ENCODE data around the gene CIT.
A peak's percentile ranks its signal among the peaks of the same experiment; 100 is the strongest.
"Not testable (repeated sequence)": the region's sequence is repeated elsewhere in the genome, so short reads cannot be mapped to it uniquely, and the experiment has no call there.

CIT gene, protein sequence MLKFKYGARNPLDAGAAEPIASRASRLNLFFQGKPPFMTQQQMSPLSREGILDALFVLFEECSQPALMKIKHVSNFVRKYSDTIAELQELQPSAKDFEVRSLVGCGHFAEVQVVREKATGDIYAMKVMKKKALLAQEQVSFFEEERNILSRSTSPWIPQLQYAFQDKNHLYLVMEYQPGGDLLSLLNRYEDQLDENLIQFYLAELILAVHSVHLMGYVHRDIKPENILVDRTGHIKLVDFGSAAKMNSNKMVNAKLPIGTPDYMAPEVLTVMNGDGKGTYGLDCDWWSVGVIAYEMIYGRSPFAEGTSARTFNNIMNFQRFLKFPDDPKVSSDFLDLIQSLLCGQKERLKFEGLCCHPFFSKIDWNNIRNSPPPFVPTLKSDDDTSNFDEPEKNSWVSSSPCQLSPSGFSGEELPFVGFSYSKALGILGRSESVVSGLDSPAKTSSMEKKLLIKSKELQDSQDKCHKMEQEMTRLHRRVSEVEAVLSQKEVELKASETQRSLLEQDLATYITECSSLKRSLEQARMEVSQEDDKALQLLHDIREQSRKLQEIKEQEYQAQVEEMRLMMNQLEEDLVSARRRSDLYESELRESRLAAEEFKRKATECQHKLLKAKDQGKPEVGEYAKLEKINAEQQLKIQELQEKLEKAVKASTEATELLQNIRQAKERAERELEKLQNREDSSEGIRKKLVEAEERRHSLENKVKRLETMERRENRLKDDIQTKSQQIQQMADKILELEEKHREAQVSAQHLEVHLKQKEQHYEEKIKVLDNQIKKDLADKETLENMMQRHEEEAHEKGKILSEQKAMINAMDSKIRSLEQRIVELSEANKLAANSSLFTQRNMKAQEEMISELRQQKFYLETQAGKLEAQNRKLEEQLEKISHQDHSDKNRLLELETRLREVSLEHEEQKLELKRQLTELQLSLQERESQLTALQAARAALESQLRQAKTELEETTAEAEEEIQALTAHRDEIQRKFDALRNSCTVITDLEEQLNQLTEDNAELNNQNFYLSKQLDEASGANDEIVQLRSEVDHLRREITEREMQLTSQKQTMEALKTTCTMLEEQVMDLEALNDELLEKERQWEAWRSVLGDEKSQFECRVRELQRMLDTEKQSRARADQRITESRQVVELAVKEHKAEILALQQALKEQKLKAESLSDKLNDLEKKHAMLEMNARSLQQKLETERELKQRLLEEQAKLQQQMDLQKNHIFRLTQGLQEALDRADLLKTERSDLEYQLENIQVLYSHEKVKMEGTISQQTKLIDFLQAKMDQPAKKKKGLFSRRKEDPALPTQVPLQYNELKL (N-terminal part only)

DNA sequence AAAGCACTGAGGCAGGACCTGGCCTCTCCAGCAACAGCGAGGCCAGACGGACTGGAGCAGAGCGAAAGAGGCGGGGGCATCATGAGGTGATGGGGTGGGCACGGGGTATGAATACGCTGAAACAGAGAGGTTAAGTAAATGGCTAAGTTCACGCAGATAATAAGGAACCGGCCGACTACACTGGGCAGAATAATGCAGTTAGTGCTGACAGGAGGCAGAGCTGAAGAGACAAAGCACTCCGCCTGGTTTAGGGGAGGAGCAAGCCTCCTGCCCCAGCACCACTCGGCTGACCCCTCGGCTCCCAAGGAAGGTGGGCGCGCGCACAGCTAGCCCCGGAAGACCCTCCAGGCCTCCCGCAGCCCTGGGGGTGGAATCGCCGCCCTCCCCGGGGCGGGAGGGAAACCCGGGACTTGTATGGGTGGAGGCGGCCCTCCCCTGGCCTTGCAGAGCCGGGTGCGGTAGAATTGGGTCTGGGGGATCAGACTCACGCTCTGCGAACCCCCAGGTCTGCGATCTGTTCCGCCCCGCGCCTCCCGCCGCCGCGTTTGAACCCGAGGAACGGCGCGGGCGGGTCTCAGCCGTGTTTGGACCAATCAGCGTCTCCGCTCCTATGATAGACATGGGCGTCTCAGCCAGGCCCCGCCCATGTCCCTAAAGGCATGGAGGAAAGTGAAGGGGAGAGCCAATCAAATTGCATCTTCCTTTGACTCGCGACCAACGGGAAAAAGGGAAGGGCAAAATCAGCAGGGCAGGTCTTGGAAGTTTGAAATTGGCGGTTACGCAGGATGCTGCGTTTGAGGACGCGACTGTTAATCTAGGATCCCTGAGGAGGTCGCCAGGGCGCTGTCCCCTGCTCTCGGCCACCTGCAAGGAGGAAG lies at the start of gene CIT:
Gene CIT, minus strand, starts transcription at position 560 of the 878 bp plus-strand sequence. CDS start 1,152 bp downstream, outside the sequence.
- peak within 1 kb of the TSS in 15 of 21 experiments; percentile 11 to 80 (median 50) for H3K27ac ChIP-seq

DNA sequence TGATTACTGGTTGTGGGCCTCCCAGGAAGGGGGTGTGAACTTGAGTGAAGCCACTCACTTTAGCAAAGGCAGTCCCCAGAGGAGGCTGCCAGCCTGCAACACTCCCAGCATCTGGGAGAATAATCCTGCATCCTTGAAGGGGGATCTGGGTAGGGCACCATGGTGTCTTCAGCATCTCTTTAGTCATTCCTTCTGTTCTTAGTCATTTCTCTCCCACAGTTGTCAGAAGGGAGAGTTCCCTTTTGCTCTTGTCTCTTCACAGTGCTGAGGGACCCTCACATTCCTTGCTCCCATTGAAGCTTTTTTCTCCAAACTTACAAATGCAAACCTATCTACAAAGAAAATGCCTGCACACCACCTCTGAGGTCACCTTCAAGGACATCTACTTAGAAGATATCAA lies 48.1 kb upstream of the CIT start:
- Histone ChIP-seq H3K4me3 (no peak overlapping the region), H3K27ac (no peak overlapping the region)

More for the DNA sequence above, at the start of gene CIT:
- peak within 1 kb of the TSS; percentile 72 to 99 (median 84) for H3K4me3 ChIP-seq

DNA sequence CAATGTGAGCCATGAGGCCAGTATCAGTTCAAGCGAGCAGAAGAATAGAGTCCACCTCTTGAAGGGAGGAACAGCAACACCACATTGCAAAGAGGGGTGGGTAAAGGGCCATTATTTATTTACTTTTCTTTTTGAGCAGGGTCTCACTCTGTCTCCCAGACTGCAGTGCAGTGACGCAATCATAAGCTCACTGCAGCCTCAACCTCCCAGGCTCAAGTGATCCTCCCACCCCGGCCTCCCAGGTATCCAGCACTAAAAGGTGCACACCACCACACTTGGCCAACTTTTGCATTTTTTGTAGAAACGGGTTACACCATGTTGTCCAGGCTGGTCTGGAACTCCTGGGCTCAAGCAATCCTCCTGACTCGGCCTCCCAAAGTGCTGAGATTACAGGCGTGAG lies 42.9 kb upstream of the CIT start:
- no peak overlapping the region for H3K4me3 ChIP-seq
- H3K27ac ChIP-seq: no peak overlapping the region

DNA sequence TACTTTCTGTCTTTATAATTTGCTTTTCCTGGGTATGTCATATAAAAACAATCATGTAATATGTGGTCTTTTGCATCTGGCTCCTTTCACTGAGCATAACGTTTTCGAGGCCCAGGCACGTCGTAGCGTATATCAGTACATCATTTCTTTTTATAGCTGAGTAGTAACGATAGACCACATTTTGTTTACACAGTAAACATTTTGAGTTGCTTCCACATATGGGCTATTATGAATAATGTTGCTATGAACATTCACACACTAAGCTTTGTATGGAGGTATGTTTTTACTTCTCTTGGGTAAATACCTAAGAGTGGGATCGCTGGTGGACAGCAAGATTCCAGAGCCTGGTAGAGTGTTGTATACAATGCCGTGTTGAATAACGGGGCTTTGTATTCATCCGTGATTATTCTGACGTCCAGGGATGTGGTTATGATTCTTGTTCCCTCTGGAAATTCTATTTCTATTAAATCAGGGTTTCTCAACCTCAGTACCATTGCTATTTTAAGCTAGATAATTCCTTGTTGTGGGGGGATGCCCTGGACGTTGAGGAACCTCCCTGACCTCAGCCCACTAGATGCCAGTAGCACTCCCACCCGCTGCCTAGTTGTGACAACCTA lies 38.9 kb upstream of the CIT start:
- no peak overlapping the region for H3K4me3 ChIP-seq
- H3K27ac ChIP-seq: no peak overlapping the region

DNA sequence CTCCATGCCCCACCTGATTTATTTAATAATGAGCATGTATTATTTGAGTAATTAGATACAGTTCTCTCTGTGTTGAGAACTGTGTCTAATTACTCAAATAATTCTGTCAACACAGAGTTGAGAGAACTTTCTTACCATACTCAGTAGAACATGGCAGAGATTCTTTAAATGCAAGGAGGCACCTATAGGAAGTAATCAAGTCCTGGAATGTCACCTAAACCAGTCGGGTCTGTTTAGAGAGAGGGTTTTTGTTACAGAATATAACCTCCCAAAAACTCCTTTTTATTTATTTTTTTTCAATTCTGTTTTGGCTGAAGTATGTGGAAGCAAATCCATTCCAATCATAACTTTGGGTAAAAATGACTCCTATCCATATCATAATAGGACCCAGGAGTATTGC lies 37.5 kb upstream of the CIT start:
- no peak overlapping the region for H3K27ac ChIP-seq
- H3K4me3 ChIP-seq: no peak overlapping the region

DNA sequence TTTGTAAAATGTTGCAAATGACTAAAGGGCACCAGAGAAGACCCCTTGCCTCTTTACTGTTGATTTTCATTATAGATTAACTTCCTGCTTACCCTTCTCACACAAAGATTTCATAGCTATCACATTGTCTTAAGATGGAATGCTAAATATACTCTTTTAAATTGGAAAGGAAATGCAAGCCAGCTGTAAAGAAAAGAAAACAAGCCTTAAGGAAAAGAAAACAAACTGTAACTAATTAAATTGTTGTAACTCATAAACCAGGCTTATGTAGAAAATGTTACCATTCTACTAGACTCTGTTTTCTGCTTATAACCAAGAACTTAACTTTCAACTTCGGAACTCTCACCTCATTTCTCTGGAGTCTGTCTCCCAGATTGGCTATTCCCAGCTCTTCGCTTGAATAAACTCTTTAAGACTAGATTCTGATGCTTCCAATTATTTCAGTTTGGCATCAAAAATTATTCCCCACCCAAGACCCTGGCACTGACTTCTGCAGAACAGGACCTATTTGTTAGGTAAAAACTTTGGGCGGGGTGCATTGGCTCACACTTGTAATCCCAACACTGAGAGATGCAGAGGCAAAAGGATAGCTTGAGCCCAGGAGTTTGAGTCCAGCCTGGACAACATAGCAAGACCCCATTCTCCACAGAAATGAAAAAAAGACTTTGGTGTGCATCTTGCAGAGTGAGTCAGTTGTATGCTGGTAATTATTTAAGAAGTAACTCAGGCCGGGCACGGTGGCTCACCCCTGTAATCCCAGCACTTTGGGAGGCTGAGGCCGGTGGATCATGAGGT lies 36.6 kb upstream of the CIT start:
- no peak overlapping the region for H3K4me3 ChIP-seq
- no peak overlapping the region for H3K27ac ChIP-seq

DNA sequence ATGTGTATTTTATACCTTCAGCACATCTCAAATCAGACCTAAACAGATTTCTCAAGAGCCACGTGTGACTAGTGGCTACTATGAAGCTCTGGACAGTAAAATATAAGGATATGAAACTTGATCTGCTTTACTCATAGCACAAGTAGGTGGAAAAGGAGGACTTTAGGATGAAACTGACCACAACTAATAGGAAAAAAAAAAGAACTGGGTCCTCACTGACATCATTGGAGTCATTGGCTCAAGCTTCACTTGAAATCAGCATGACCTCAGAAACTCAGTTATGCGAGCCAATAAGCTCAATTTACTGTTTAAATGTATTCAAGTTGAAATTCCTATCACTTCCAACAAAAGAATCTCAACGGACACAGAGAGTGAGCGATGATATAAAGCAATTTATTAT lies 34.1 kb upstream of the CIT start:
- no peak overlapping the region for H3K27ac ChIP-seq
- no peak overlapping the region for H3K4me3 ChIP-seq

DNA sequence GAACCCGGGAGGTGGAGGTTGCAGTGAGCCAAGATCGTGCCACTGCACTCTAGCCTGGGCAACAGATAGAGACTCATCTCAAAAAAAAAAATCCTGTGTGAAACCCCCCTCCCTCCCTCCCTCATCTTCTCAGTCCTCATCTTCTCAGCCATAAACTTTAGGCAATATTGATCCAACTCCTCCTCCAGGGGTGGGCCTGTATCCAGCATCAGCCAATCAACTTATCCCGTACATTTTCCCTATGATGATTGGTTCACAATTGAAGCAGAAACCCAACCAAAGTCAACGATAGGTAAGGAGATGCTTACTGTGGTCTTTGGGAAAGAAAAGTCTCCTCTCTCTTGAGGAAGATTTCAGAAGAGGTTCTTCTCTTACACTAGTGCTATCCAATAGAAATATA lies 33.5 kb upstream of the CIT start:
- no peak overlapping the region for H3K4me3 ChIP-seq

DNA sequence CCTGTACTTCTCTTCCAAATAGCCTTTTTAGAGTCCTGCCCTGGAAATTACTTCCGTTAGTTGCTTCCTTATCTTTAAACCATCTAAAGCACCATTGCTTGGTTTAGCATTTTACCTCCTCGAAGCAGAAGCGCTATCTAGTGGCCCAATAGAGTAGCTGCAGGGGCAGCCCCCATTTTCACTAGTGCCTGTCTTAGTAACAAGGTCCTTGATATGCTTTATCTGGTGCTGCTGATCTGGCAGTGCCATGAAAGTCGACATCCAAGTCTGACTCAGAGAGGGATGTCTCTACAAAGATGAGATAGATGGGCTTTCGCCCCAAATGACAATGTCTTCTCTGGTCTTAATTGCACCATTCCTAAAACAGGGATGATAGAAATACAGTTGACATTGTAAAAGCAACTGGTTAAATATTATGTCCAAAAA lies 25.0 kb upstream of the CIT start:
- Histone ChIP-seq H3K27ac (no peak overlapping the region), H3K4me3 (no peak overlapping the region)

More for the DNA sequence above, 33.5 kb upstream of the CIT start:
- H3K27ac ChIP-seq: no peak overlapping the region

DNA sequence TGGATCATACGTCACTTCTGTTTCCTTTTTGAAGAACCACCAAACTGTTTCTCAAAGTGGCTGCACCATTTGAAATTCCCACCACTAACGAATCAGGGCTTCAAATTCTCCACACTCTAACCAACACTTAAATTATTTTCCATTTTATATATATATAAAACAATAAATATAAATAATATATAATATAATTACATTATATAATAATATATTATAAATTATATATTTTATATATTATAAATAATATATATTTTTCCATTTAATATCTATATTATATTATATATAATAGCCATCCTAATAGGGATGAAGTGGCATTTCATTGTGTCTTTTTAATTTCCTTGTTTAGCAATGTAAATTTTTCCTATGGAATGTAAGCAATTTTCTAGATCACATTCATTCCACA lies 24.6 kb upstream of the CIT start:
- no peak overlapping the region for H3K27ac ChIP-seq
- no peak overlapping the region for H3K4me3 ChIP-seq

DNA sequence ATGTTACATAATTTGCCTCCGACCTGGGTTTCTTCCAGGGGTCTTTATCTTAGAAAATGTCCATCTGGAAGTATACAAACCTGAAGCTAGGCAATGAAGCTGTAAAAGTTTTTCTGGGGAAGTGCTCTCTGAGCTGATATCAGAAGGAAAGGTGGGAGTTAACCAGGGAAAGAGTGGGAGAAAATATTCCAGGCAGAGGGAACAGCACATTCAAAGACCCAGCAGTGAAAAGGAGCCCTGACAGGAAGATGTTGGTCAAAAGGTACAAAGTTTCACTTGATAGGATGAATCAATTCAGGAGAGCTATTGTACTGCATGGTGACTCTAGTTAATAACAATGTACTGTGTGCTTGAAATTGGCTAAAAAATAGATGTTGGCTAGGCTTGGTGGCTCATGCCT lies 17.8 kb upstream of the CIT start:
- Histone ChIP-seq H3K4me3 (no peak overlapping the region), H3K27ac (no peak overlapping the region)

DNA sequence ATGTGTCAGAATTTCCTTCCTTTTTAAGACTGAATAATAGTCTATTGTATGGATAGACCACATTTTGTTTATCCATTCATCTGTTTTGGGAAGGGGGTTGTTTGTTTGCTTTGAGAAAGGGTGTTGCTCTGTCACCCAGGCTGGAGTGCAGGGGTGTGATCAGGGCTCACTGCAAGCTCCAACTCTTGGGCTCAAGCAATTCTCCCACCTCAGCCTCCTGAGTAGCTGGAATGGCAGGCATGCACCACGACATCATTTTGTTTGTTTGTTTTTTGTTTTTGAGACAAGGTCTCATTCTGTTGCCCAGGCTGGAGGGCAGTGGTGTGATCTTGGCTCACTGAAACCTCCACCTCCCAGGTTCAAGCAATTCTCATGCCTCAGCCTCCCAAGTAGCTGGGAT lies 15.5 kb upstream of the CIT start:
- H3K27ac ChIP-seq, H3K4me3 ChIP-seq: not testable (repeated sequence)

DNA sequence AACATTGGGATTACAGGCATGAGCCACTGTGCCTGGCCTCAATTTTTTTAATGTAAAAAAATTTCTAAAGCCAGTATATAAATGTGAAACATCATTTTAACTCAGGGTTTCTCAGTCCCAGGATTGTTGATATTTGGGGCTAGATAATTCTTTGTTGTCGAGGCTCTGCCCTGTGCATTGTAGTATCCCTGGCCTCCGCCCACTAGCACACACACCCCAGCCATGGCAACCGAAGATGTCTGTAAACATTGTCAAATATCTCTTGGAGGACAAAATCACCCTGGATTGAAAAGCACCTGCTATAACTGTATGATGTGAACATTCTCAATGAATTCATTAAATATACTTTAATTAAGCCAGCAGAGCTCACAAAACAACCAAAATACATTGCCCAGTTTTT lies 8.4 kb upstream of the CIT start:
- Histone ChIP-seq H3K4me3 (no peak overlapping the region), H3K27ac (no peak overlapping the region)

DNA sequence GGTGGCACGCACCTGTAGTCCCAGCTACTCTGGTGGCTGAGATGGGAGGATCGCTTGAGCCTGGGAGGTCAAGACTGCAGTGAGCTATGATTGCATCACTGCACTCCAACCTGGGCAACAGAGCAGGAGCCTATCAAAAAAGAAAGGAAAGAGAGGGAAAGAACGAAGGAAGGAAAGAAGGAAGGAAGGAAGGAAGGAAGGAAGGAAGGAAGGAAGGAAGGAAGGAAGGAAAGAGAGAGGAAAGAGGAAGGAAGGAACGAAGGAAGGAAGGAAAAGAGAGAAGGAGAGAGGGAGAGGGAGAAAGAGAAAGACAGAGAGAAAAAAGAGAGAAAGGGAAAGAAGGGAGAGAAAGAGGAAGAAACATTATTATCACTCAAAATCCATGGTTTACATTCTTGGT lies 6.7 kb upstream of the CIT start:
- H3K27ac ChIP-seq, H3K4me3 ChIP-seq: not testable (repeated sequence)

DNA sequence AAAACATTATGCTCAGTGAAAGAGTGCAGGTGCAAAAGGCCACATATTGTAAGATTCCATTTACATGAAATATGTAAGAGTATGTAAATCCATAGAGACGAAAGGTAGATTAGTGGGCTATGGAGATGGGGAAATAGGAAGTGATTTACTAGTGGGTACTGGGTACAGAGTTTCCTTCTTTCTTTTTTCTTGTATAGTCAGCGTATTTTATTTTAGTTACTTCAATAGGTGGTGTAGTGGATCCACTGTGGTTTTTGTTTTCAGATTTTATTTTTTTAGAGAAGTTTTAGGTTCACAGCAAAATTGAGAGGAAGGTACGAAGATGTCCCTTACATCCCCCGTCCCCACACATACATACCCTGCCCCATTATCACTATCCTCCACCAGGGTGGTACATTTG lies 6.1 kb upstream of the CIT start:
- no peak overlapping the region for H3K27ac ChIP-seq
- H3K4me3 ChIP-seq: no peak overlapping the region

DNA sequence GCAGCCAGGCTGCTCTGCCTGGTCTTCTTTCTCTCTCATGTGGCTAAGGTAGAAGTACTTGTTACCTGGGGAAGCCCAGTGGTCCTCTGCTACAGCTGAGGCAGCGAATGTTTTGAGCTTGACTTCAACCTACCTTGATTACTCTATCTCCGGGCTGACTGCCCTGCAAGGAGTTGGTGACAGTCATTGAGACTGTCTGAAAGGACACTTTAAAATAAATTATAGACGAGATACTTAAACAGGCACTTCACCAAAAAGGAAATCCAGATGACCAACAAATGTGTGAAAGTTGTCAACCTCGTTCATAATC lies 474 bp upstream of the CIT start:
- Histone ChIP-seq H3K4me3 (peak overlapping the region; percentile 72 to 99 (median 84)), H3K27ac (peak overlapping the region in 2 of 21 experiments; percentile 55 to 63)

DNA sequence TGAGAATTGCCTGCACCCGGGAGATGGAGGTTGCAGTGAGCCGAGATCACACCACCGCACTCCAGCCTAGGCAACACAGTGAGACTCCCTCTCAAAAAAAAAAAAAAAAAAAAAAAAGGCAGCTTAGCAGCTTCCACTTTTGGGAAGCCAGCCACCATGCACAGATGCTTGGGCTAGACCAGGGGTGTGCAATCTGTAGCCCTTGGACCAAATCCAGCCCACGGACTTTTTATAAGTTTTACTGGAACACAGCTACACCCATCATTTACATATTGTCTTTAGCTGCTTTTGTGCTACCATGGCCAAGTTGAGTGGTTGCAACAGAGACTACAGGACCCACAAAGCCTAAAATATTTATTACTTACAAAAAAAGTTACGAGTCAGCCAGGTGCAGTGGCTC lies 6.7 kb downstream of the CIT start:
- no peak overlapping the region for H3K4me3 ChIP-seq
- H3K27ac ChIP-seq: peak overlapping the region in 3 of 21 experiments; percentile 59 to 83 (median 64)

DNA sequence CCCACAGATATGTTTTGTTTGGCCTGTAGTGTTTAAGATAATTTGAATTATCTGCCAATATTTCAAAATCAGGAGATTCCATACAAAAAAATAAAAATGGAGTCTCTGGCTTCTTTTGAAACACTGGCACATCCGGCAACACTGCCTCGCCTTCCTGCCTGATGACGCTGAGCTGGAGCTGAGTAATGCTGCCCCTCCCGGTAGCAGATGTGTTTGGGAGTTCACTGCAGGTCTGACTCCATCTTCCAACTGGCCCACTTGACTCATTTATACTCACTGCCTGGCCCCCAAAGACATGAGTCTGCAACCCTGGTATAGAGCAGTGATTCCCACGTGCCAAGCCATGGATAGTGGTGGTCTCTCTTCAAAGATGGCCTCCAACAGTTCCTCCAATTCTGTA lies 7.4 kb downstream of the CIT start:
- no peak overlapping the region for H3K4me3 ChIP-seq

More for the DNA sequence above, 7.4 kb downstream of the CIT start:
- H3K27ac ChIP-seq: peak overlapping the region in 17 of 21 experiments; percentile 11 to 85 (median 67)

All from skin epidermis (tissue), 12 donors.